Stomach (tissue), 9 donors: ENCODE measurements around the gene DOCK8. TPM values are rescaled to one million over a fixed set of nuclear protein-coding genes. Genes with fewer than 3 reads are reported as not detected.

Experiments
- DNase-seq, 2 donors: peaks; one replicate each; pipeline versions ENCODE4 v3.0.0 to v3.0.0-alpha.2; 2013 to 2019
- H3K27ac ChIP-seq, 5 donors: fragments of 200-600 bp in 4 of 5; sonication (generic) in 4 of 5; one replicate each; pipeline ENCODE4 v1.5.1; 2013 to 2019; ENCODE audit warnings: mild to moderate bottlenecking in 1 of 5, moderate library complexity in 1 of 5
- H3K27me3 ChIP-seq, 3 donors: fragments of 200-600 bp; sonication (generic); one replicate each; pipeline ENCODE4 v1.5.1; 2017 to 2019; ENCODE audit warnings: mixed run types in 1 of 3
- H3K36me3 ChIP-seq, 4 donors: fragments of 200-600 bp; sonication (generic); 1 replicate in 3 of 4; 2 replicates in 1 of 4; pipeline ENCODE4 v1.5.1; 2016 to 2019
- H3K4me1 ChIP-seq, 4 donors: fragments of 200-600 bp; sonication (generic); one replicate each; pipeline ENCODE4 v1.5.1; 2016 to 2019
- H3K4me3 ChIP-seq, 4 donors: fragments of 200-600 bp; sonication (generic) in 3 of 4; one replicate each; pipeline ENCODE4 v1.5.1; 2016 to 2019; ENCODE audit warnings: mild to moderate bottlenecking in 1 of 4
- H3K9me3 ChIP-seq, 4 donors: fragments of 200-600 bp; sonication (generic); one replicate each; pipeline ENCODE4 v1.5.1; 2016 to 2019
- EP300 ChIP-seq: sonication (generic); formaldehyde crosslinking; IDR thresholded peaks from one replicate; pipeline ENCODE4 v1.6.1; 2017; ENCODE audit warnings: antibody characterized with exemption
- POLR2A ChIP-seq, 4 donors: fragments of 450-650 bp; IDR thresholded peaks; one replicate each; pipeline ENCODE4 v1.6.1; 2016; ENCODE audit warnings: antibody characterized with exemption in 4 of 4, control low read depth in 2 of 4, mild to moderate bottlenecking in 1 of 4, moderate library complexity in 1 of 4
- POLR2AphosphoS5 ChIP-seq, 3 donors: sonication (generic); formaldehyde crosslinking; IDR thresholded peaks; one replicate each; pipeline ENCODE4 v1.6.1; 2016; ENCODE audit warnings: antibody characterized with exemption in 3 of 3
- WGBS, 5 donors: extraction: QIAGEN DNeasy Blood & Tissue Kit in 3 of 5; methylation state at CpG; one replicate each; pipeline versions ENCODE4 v1.1.5 to v1.1.7; 2013 to 2018; 5-methylcytosine and 5-hydroxymethylcytosine counted together
- intact Hi-C: fragments of 100-400 bp; cut with DNase I; formaldehyde crosslinking; loops from one replicate; pipeline ENCODE4 v1.15.1; 2023; ENCODE audit warnings: low total_unique reads
- polyA plus RNA-seq, 3 donors: library from polyadenylated mRNA; stranded (reverse); fragments of 200-250 nt; gene quantifications; one replicate each; pipeline ENCODE4 v1.2.3, GENCODE V29; 2013
- total RNA-seq, 5 donors: library from RNA; depleted of rRNA; stranded (reverse); fragments of >200 nt; gene quantifications; one replicate each; pipeline versions ENCODE4 v1.1.0 to v1.2.3, GENCODE V29; 2014 to 2016
- TF ChIP-seq, protein P1 (sequence below), 7 experiments: fragments of 450-650 bp in 4 of 7; fragments of 200-600 bp in 3 of 7; sonication (generic) in 3 of 7; IDR thresholded peaks; one replicate each; pipeline ENCODE4 v1.5.1; 2016 to 2019; ENCODE audit warnings: antibody characterized with exemption in 7 of 7, control low read depth in 2 of 7, mild to moderate bottlenecking in 1 of 7
- donor health status: healthy with polysubstance abuse.
- donor health status: Bipolar disorder and iron deficiency.
- donor health status: healthy.

The DOCK8 gene
- total and polyA plus RNA-seq, 8 donors: 2.8 to 191 (median 10.2) TPM

DNA sequence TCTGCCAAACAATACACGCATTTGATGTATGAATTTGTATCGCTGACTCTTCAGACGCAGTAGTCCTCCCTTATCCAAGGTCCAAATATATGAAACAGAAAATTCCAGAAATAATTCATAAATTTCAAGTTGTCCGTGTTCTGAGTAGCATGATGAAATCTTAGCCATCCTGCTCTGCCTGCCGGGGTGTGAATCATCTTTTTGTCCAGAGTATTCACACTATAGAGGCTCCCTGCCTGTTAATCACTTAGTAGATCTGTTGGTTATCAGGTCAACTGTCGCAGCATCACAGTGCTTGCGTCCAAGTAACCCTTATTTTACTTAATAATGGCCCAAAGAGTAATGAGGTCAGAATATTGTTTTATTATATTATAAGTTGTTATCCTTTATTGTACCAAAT is 268.1 kb downstream of the DOCK8 start:
- 69 to 96% (median 95%) methylated on average over 7 of the region's 7 CpGs for WGBS, 5 donors
- H3K36me3 ChIP-seq: no peaks in the 10 kb centered on the region
- no peak overlapping the region for H3K27ac ChIP-seq
- H3K4me3 ChIP-seq: no peak overlapping the region
- no peaks in the 10 kb centered on the region for H3K27me3 ChIP-seq
- DNase-seq: no peak
- no peaks in the 10 kb centered on the region for H3K9me3 ChIP-seq
- TF ChIP-seq POLR2A (IDR thresholded peaks at IDR 0.05): no peak
- no peak for TF ChIP-seq POLR2AphosphoS5 (IDR thresholded peaks at IDR 0.05)
- no peak for TF ChIP-seq EP300
- TF ChIP-seq, protein P1, sequence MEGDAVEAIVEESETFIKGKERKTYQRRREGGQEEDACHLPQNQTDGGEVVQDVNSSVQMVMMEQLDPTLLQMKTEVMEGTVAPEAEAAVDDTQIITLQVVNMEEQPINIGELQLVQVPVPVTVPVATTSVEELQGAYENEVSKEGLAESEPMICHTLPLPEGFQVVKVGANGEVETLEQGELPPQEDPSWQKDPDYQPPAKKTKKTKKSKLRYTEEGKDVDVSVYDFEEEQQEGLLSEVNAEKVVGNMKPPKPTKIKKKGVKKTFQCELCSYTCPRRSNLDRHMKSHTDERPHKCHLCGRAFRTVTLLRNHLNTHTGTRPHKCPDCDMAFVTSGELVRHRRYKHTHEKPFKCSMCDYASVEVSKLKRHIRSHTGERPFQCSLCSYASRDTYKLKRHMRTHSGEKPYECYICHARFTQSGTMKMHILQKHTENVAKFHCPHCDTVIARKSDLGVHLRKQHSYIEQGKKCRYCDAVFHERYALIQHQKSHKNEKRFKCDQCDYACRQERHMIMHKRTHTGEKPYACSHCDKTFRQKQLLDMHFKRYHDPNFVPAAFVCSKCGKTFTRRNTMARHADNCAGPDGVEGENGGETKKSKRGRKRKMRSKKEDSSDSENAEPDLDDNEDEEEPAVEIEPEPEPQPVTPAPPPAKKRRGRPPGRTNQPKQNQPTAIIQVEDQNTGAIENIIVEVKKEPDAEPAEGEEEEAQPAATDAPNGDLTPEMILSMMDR (IDR thresholded peaks at IDR 0.05): no peak
- intact Hi-C loops: no loop called here
- H3K4me1 ChIP-seq: peaks cover 0 to 2% (median 0%) of the 10 kb centered on the region in 4 donors

DNA sequence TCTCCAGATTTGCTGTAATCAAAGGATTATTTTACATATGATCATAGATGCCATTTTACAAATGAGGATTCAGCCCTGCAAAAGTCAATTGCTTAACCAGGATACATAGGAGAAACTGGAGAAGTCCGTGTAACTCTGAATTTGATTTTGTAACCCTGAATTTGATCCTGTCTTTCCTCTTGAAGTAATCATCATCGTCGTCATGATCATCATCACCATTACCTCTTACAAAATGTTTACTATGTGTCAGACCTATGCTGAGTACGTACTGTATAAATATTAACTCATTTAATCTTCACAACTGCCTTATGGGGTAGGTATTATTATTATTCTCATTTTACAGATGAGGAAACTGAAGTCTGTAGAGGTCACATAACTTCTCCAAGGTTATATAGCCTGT is 271.5 kb downstream of the DOCK8 start:
- Histone ChIP-seq H3K9me3 (no peaks in the 10 kb centered on the region), H3K27ac (no peak overlapping the region), H3K4me1 (peaks cover 0 to 35% (median 24%) of the 10 kb centered on the region in 4 donors), H3K36me3 (no peaks in the 10 kb centered on the region), H3K27me3 (no peaks in the 10 kb centered on the region), H3K4me3 (no peak overlapping the region)
- intact Hi-C loops: no loop called here
- 73 to 80% (median 76%) methylated on average over 4 of the region's 4 CpGs for WGBS, 5 donors
- TF ChIP-seq POLR2AphosphoS5 (IDR thresholded peaks at IDR 0.05): no peak
- DNase-seq: no peak

DNA sequence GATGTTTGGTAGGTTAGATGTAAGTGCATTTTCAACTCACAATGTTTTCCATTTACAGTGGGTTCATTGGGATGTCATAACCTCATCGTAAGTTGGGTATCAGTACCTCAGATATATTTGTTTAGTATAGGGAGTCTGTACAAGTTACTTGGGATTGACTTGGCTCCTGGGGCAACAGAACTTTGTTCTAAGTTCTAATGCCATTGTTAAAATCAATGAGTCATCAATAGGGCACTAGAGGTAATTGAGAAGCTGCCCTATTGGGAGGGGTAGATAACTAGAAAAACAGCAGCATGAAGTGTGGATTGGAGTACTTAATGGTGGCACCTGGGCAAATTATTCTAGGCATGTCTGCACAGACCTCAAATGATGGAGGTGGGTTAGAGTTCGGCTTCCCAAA is 272.8 kb downstream of the DOCK8 start:
- TF ChIP-seq POLR2A (IDR thresholded peaks at IDR 0.05): no peak
- no peak for TF ChIP-seq EP300
- TF ChIP-seq, protein P1 (IDR thresholded peaks at IDR 0.05): no peak
- TF ChIP-seq POLR2AphosphoS5 (IDR thresholded peaks at IDR 0.05): no peak
- peaks cover 0 to 35% (median 24%) of the 10 kb centered on the region in 4 donors for H3K4me1 ChIP-seq
- WGBS, 5 donors: 78 to 91% (median 85%) methylated on average over 2 of the region's 2 CpGs
- H3K36me3 ChIP-seq: no peaks in the 10 kb centered on the region
- no peaks in the 10 kb centered on the region for H3K27me3 ChIP-seq
- H3K27ac ChIP-seq: no peak overlapping the region
- no peak for DNase-seq
- H3K4me3 ChIP-seq: no peak overlapping the region
- no peaks in the 10 kb centered on the region for H3K9me3 ChIP-seq
- intact Hi-C loops: no loop called here

DNA sequence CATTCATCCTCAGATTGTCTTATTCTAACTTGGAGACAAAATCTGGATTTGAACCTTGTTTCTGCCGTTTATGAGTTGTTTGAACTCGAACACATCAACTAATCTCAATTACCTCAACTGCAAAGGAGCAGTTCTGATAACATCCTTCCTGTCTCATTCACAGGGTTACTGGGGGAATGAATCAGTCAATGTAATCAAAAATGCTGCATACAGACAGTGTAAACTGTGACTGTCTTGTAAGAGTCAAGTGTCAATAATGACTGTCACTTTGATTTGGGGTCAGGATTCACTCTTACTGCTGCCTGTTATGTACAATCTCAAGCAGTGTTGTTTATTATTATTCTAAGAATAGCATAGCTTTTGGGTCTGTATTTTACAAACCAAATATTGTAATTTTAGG is 273.8 kb downstream of the DOCK8 start:
- no peak for DNase-seq
- Histone ChIP-seq H3K4me1 (peaks cover 0 to 35% (median 24%) of the 10 kb centered on the region in 4 donors), H3K27ac (no peak overlapping the region), H3K9me3 (no peaks in the 10 kb centered on the region), H3K27me3 (no peaks in the 10 kb centered on the region), H3K4me3 (no peak overlapping the region), H3K36me3 (no peaks in the 10 kb centered on the region)
- 46 to 67% (median 61%) methylated on average over 2 of the region's 2 CpGs for WGBS, 5 donors
- no peak for TF ChIP-seq EP300
- no peak for TF ChIP-seq POLR2A (IDR thresholded peaks at IDR 0.05)
- TF ChIP-seq POLR2AphosphoS5 (IDR thresholded peaks at IDR 0.05): no peak
- TF ChIP-seq, protein P1 (IDR thresholded peaks at IDR 0.05): no peak
- intact Hi-C loops: no loop called here
